Gastrocnemius medialis (tissue), 4 donors: ENCODE data around the gene CNNM2. TPM values are rescaled to one million over a fixed set of nuclear protein-coding genes. Genes with fewer than 3 reads are reported as not detected.

ENCODE experiments used
- ATAC-seq, 2 donors: fragments of 150-250 bp; one replicate each; pipeline ENCODE4 v1.9.1; 2016
- DNase-seq, 2 donors: peaks; one replicate each; pipeline ENCODE4 v3.0.0-alpha.2; 2019
- H3K27ac ChIP-seq, 4 donors: fragments of 200-600 bp; sonication (generic); 1 replicate in 1 of 4; 2 replicates in 3 of 4; pipeline ENCODE4 v1.5.1; 2016 to 2018; ENCODE audit warnings: mild to moderate bottlenecking in 2 of 4, moderate library complexity in 1 of 4
- H3K27me3 ChIP-seq, 3 donors: fragments of 200-600 bp; sonication (generic) in 2 of 3; 1 replicate in 1 of 3; 2 replicates in 2 of 3; pipeline versions ENCODE4 v1.5.1 to v1.6.0; 2016 to 2019; ENCODE audit warnings: mild to moderate bottlenecking in 1 of 3, moderate library complexity in 1 of 3
- H3K36me3 ChIP-seq, 2 donors: fragments of 200-600 bp; sonication (generic) in 1 of 2; one replicate each; pipeline ENCODE4 v1.5.1; 2017 to 2018
- H3K4me1 ChIP-seq, 2 donors: fragments of 200-600 bp; sonication (generic) in 1 of 2; one replicate each; pipeline ENCODE4 v1.5.1; 2016 to 2017; ENCODE audit warnings: mild to moderate bottlenecking in 2 of 2
- H3K4me3 ChIP-seq, 4 donors: fragments of 200-600 bp; sonication (generic) in 3 of 4; 1 replicate in 1 of 4; 2 replicates in 3 of 4; pipeline ENCODE4 v1.5.1; 2016 to 2019; ENCODE audit warnings: mild to moderate bottlenecking in 2 of 4
- H3K9me3 ChIP-seq, 3 donors: fragments of 200-600 bp; sonication (generic) in 2 of 3; 1 replicate in 1 of 3; 2 replicates in 2 of 3; pipeline ENCODE4 v1.5.1; 2016 to 2019
- CTCF ChIP-seq, 5 experiments: fragments of 450-650 bp in 3 of 5; fragments of 200-600 bp in 2 of 5; sonication (generic) in 2 of 5; IDR thresholded peaks in 4 of 5; conservative IDR thresholded peaks in 1 of 5; 1 replicate in 4 of 5; 2 replicates in 1 of 5; pipeline ENCODE4 v1.5.1; 2016 to 2019; ENCODE audit warnings: antibody characterized with exemption in 5 of 5, mild to moderate bottlenecking in 3 of 5, moderate library complexity in 3 of 5
- POLR2A ChIP-seq, 2 donors: fragments of 450-650 bp; IDR thresholded peaks; one replicate each; pipeline ENCODE4 v1.6.1; 2017; ENCODE audit warnings: antibody characterized with exemption in 2 of 2, mild to moderate bottlenecking in 2 of 2, moderate library complexity in 2 of 2
- in situ Hi-C, 4 donors: fragments of 200-750 bp; cut with MboI; loops; one replicate each; pipeline versions ENCODE4 v1.15.0 to v1.8.0; 2017; ENCODE audit warnings: low sequenced_read_pairs in 4 of 4
- intact Hi-C: fragments of 100-400 bp; cut with DNase I; formaldehyde crosslinking; loops from one replicate; pipeline ENCODE4 v1.15.1; 2023; ENCODE audit warnings: low total_unique reads
- total RNA-seq, 4 donors: library from RNA; depleted of rRNA; stranded (reverse); fragments of >200 nt; gene quantifications; one replicate each; pipeline versions ENCODE4 v1.1.0 to v1.2.3, GENCODE V29; 2016

Gene CNNM2
- total RNA-seq, 4 donors from 2014 or later, result 1.1 to 3.2 (median 2.0) TPM

DNA sequence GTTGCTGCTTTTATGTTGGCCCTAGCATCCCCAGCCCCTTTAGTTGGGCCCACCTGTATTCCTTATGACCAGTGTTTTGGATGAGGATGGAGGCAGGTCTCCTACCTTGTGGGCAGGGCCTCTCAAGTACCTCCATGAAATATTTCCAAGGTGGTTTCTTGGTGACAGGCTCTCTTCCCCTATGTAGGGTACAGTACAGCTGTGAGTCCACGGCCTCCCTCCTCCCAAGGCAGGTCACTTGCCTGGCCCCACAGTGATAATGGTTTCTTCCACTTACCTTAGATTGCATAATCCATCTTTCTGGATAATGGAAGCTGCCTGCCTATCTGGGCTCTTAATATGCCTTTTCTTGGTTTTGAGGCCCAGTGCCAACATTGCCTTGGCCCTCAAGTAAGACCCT, 164.6 kb downstream of the CNNM2 start:
- in situ Hi-C loops (no loop called here), intact Hi-C loops (no loop called here)
- no peak for ATAC-seq
- no peak overlapping the region for H3K27ac ChIP-seq
- no peaks in the 10 kb centered on the region for H3K9me3 ChIP-seq
- peaks cover under 1 to 40% of the 10 kb centered on the region in 2 donors for H3K36me3 ChIP-seq
- no peaks in the 10 kb centered on the region for H3K27me3 ChIP-seq
- DNase-seq, result no peak
- TF ChIP-seq CTCF (IDR thresholded peaks at IDR 0.05 in 4 of 5, conservative IDR thresholded peaks at IDR 0.05 in 1 of 5), result no peak
- TF ChIP-seq POLR2A (IDR thresholded peaks at IDR 0.05), result no peak
- no peaks in the 10 kb centered on the region for H3K4me1 ChIP-seq
- no peak overlapping the region for H3K4me3 ChIP-seq

DNA sequence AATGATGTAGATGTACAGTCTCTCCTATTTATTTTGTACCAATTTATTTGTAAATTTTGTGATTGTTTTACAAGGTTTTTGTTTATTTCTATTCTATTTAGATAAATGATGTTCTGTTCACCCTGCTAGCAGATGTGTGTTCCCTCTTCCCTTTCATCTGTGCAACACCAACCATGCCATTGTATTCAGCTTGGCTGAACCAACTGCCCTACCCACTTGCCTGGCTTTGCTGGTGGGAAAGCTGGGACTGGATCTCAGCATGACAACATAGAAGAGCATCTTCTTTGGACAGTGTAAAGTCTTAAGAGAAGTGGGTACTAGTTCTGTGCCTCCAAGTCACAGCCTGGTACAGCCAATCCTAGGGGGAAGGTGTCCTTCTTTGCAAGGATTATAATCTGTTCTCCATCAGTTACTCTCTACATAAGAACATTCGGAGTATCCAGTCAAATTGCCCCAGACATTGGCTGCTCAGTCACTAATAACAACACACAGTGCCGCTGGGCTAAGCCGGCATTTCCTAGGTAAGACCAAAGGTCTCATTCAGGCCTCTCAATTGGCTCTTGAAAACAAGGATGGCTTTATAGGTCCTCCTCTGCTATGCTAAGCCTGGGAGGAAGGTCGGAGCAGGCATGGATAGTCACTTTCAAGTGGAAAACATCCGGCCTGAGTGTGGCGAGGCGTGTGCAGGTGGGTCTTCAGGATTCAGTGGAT, 165.3 kb downstream of the CNNM2 start:
- Histone ChIP-seq H3K4me1 (no peaks in the 10 kb centered on the region), H3K4me3 (no peak overlapping the region), H3K36me3 (peaks cover 3 to 48% of the 10 kb centered on the region in 2 donors), H3K9me3 (no peaks in the 10 kb centered on the region), H3K27ac (no peak overlapping the region), H3K27me3 (no peaks in the 10 kb centered on the region)
- ATAC-seq (no peak), DNase-seq (no peak)
- in situ Hi-C loops, result no loop called here
- TF ChIP-seq CTCF (IDR thresholded peaks at IDR 0.05 in 4 of 5, conservative IDR thresholded peaks at IDR 0.05 in 1 of 5), result no peak
- no peak for TF ChIP-seq POLR2A (IDR thresholded peaks at IDR 0.05)
- intact Hi-C loops, result no loop called here

DNA sequence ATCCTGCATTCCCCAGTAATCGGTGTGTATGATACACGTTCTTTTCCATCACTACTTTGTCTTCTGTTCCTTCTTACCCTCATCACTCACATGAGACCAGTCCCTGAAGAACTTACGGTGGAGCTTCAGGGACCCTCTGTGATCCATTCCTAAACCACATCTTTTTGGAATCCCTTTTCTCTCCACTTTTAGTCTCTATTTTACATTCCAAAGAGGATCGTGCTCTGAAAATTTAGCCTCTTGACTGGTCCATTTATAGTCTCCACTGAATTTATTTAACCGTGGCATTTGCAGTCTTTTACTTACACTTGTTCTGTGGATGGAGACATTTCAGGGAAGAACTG, 165.9 kb downstream of the CNNM2 start:
- TF ChIP-seq POLR2A (IDR thresholded peaks at IDR 0.05) (no peak), CTCF (IDR thresholded peaks at IDR 0.05 in 4 of 5, conservative IDR thresholded peaks at IDR 0.05 in 1 of 5) (no peak)
- DNase-seq (no peak), ATAC-seq (no peak)
- H3K4me3 ChIP-seq, result no peak overlapping the region
- H3K27me3 ChIP-seq, result no peaks in the 10 kb centered on the region
- in situ Hi-C loops, result no loop called here
- no peak overlapping the region for H3K27ac ChIP-seq
- peaks cover 3 to 53% of the 10 kb centered on the region in 2 donors for H3K36me3 ChIP-seq
- intact Hi-C loops, result no loop called here
- H3K9me3 ChIP-seq, result no peaks in the 10 kb centered on the region
- no peaks in the 10 kb centered on the region for H3K4me1 ChIP-seq

GRCh38 chr10:103086261-103086660, 168.2 kb downstream of the CNNM2 start:
- Histone ChIP-seq H3K27me3 (no peaks in the 10 kb centered on the region), H3K9me3 (no peaks in the 10 kb centered on the region), H3K4me3 (no peak overlapping the region), H3K4me1 (no peaks in the 10 kb centered on the region), H3K36me3 (peaks cover 7 to 76% of the 10 kb centered on the region in 2 donors), H3K27ac (no peak overlapping the region)
- intact Hi-C loops, result no loop called here
- TF ChIP-seq POLR2A (IDR thresholded peaks at IDR 0.05), result no peak
- no peak for TF ChIP-seq CTCF (IDR thresholded peaks at IDR 0.05 in 4 of 5, conservative IDR thresholded peaks at IDR 0.05 in 1 of 5)
- ATAC-seq (no peak), DNase-seq (no peak)
- in situ Hi-C loops, result no loop called here

- intact Hi-C loops, result no loop called here
- peaks cover 7 to 81% of the 10 kb centered on the region in 2 donors for H3K36me3 ChIP-seq
- no peak overlapping the region for H3K4me3 ChIP-seq
- DNase-seq (no peak), ATAC-seq (no peak)
- no peaks in the 10 kb centered on the region for H3K9me3 ChIP-seq
- no peaks in the 10 kb centered on the region for H3K27me3 ChIP-seq
- in situ Hi-C loops, result no loop called here
- no peaks in the 10 kb centered on the region for H3K4me1 ChIP-seq
- H3K27ac ChIP-seq, result no peak overlapping the region
- TF ChIP-seq CTCF (IDR thresholded peaks at IDR 0.05 in 4 of 5, conservative IDR thresholded peaks at IDR 0.05 in 1 of 5), result no peak
- no peak for TF ChIP-seq POLR2A (IDR thresholded peaks at IDR 0.05)
Measured at GRCh38 chr10:103086799-103087198, 168.7 kb downstream of the CNNM2 start.
